ENCODE measurements around the gene AUTS2. TPM values are rescaled to one million over a fixed set of nuclear protein-coding genes. Genes with fewer than 3 reads are reported as not detected.

The AUTS2 gene
- total and polyA plus RNA-seq, 11 donors: 3.4 to 14.0 (median 7.3) TPM

DNA sequence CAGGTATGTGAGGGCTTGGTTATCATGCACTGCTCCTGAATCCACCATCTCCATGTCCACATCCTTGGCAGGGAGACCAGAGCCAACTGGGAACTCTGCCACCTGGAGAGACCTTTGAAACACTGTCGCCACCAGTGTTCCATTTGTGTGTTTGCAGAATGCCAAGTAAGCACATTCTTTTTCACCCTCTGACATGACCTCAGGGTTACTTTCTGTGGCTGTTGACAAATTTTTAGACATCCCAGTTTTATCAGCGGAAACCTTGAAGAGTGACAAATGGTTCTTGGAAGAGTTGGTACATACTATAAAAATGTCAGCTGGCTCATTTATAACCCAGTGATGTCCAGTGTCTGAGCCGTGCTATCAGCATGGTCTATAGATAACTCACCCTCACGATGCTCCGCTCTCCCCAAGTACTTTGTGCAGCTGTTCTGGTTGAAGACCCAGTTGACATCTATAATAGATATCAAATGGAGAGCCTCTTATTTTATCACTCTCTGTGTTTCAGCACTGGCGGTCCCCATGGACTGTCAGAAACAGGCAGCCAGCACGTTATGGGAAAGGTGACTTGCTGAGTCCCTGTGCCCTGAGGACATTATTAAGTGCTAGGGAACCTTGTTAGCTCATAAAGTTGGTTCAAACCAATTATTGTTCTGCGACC is 970.5 kb downstream of the AUTS2 start:
- H3K27ac ChIP-seq: peak overlapping the region in 7 of 12 donors; percentile 8 to 56 (median 35)
- WGBS, 4 donors: 44 to 65% (median 55%) methylated on average over 8 of the region's 8 CpGs
- DNase-seq: peak in 4 of 5 donors; percentile 35 to 68 (median 44)
- no peaks in the 10 kb centered on the region for H3K36me3 ChIP-seq
- TF ChIP-seq CTCF (IDR thresholded peaks at IDR 0.05) (no peak), POLR2A (IDR thresholded peaks at IDR 0.05) (no peak)
- ATAC-seq: peak; percentile 76 to 91 (median 81)
- no peaks in the 10 kb centered on the region for H3K9me3 ChIP-seq
- no peaks in the 10 kb centered on the region for H3K27me3 ChIP-seq
- H3K4me1 ChIP-seq: peaks cover 0 to 16% (median 6%) of the 10 kb centered on the region in 12 donors
- intact Hi-C loops (cut with DNase I): no loop called here
- no peak overlapping the region for H3K4me3 ChIP-seq

GRCh38 chr7:70569335-70569819 is 971.1 kb downstream of the AUTS2 start:
- Histone ChIP-seq H3K9me3 (no peaks in the 10 kb centered on the region), H3K4me3 (no peak overlapping the region), H3K36me3 (no peaks in the 10 kb centered on the region), H3K27ac (peak overlapping the region in 7 of 12 donors; percentile 8 to 56 (median 35)), H3K4me1 (peaks cover 0 to 16% (median 6%) of the 10 kb centered on the region in 12 donors), H3K27me3 (no peaks in the 10 kb centered on the region)
- DNase-seq (no peak), ATAC-seq (peak; percentile 45 to 76 (median 68))
- WGBS, 4 donors: 46 to 66% (median 59%) methylated on average over 4 of the region's 4 CpGs
- TF ChIP-seq POLR2A (IDR thresholded peaks at IDR 0.05) (no peak), CTCF (IDR thresholded peaks at IDR 0.05) (no peak)
- intact Hi-C loops (cut with DNase I): no loop called here

- DNase-seq (no peak), ATAC-seq (no peak)
- Histone ChIP-seq H3K27me3 (no peaks in the 10 kb centered on the region), H3K36me3 (no peaks in the 10 kb centered on the region), H3K4me1 (peaks cover 0 to 16% (median 6%) of the 10 kb centered on the region in 12 donors), H3K27ac (peak overlapping the region in 2 of 12 donors; percentile 8 to 24), H3K4me3 (no peak overlapping the region), H3K9me3 (no peaks in the 10 kb centered on the region)
- intact Hi-C loops (cut with DNase I): loop anchor here in 1 of 10 donors (10.0 kb wide), 1 partner anchor 85 kb away; no protein-coding TSS in a partner anchor
- whole genome bisulfite sequencing, 4 donors: 65 to 82% (median 79%) methylated on average over 4 of the region's 4 CpGs
- TF ChIP-seq POLR2A (IDR thresholded peaks at IDR 0.05) (no peak), CTCF (IDR thresholded peaks at IDR 0.05) (no peak)
Measured at GRCh38 chr7:70570029-70570428, 971.8 kb downstream of the AUTS2 start.

DNA sequence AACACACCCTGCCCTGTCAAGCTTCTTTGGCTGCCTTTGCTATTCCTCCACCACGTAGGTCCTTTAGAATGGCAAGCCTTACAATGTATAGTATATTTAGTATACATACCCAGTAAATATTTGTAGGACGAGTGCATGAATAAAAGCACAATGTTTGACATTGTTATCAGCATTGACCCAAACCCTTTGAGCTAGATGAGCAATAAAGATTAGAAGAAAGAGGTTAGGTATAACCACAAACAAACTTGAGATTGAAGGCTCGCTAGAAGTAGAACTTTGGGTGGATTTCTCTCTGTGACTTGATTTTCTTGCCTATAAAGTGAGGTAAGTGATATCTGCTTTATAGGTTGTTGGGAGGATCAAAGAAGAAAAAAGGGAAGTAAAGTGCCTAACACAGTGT is 972.7 kb downstream of the AUTS2 start:
- Histone ChIP-seq H3K27me3 (no peaks in the 10 kb centered on the region), H3K36me3 (no peaks in the 10 kb centered on the region), H3K9me3 (no peaks in the 10 kb centered on the region), H3K4me1 (peaks cover 0 to 16% (median 6%) of the 10 kb centered on the region in 12 donors), H3K4me3 (no peak overlapping the region), H3K27ac (no peak overlapping the region)
- 63 to 97% (median 80%) methylated on average over 3 of the region's 3 CpGs for WGBS, 4 donors
- ATAC-seq (no peak), DNase-seq (no peak)
- no peak for TF ChIP-seq POLR2A (IDR thresholded peaks at IDR 0.05)
- TF ChIP-seq CTCF (IDR thresholded peaks at IDR 0.05): no peak
- intact Hi-C loops (cut with DNase I): loop anchor here in 1 of 10 donors (10.0 kb wide), 1 partner anchor 84 kb away; no protein-coding TSS in a partner anchor
